Embryonic facial prominence (tissue), 1 donor: ENCODE measurements around the gene C9orf40.

Experiments
- DNase-seq: peaks from one replicate; pipeline ENCODE4 v3.0.0-alpha.2; 2016; ENCODE audit errors: extremely low spot score

The C9orf40 gene, protein sequence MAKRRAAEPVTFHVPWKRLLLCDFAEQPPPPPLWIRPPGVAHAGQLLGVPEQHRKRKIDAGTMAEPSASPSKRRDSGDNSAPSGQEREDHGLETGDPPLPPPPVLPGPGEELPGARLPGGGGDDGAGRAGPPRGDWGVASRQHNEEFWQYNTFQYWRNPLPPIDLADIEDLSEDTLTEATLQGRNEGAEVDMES

DNA sequence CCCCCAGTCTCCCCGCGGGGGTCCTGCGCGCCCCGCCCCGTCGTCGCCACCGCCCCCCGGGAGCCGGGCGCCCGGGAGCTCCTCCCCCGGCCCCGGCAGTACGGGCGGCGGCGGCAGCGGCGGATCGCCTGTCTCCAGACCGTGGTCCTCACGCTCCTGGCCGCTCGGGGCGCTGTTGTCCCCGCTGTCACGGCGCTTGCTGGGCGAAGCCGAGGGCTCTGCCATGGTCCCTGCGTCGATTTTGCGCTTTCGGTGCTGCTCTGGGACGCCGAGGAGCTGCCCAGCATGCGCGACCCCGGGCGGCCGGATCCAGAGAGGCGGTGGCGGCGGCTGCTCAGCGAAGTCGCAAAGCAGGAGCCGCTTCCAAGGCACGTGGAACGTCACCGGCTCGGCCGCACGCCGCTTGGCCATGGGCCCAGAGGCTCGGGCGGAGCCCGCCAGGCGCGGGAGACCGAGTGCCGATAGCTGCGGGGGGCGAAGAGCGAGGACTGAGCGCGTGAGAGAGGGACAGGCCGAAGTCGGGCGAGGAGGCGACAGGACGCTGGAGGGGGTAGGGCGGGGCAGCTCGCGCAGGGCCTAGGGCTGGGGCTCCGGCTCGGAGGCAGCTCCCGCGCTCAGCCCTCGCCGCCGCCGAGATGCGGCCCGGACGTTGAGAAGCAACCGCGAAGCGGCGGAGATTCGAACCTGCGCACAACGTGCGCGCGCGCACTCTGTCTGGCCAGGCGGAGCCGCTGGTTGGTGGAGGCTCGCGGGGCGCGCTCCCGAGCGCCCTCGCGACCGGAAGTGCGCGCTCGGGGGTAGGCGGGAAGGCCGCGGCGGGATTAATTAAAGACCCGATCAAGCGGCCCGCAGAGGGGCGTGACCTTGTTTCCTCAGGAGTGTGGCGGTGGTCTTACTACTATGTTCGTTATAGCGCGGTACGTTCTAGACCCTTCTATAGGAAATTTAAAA lies at the start of gene C9orf40:
C9orf40 (minus strand) TSS at position 712 of the 951 bp plus-strand sequence; CDS start at position 411, 301 bp downstream.
- DNase-seq, result peak; percentile 78

DNA sequence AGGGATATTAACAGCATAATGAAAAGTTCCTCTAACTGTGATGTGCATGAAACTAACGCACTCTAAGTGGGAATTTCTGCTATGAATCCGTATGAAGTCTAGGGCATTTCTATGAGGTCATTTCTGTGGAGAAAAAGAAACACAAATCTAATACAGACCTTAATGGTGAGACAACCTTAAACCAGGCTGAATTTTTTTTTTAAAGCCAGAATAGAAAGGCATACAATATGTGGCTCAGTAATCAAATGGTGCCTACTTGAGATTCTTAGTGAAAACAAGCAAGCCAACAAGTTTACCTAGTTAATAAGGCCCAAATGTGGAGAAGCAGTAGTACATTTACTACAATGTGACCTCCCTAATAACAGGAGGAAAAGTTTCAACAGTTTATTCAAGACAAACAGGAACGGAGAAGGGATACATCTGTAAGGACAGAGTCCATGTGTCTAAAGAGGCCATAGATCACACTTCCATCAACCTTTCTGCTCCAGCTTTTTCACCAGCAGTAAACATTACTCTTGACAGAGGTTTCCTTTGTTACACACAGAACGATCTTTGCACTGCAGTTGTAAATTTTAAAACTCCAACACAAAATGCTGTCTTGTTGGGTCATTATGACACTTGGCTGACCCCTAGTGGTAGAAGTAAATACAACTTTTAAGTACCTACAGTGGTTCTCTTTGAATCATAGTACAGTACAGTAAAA lies 49.2 kb upstream of the C9orf40 start:
- peak; percentile 75 for DNase-seq

DNA sequence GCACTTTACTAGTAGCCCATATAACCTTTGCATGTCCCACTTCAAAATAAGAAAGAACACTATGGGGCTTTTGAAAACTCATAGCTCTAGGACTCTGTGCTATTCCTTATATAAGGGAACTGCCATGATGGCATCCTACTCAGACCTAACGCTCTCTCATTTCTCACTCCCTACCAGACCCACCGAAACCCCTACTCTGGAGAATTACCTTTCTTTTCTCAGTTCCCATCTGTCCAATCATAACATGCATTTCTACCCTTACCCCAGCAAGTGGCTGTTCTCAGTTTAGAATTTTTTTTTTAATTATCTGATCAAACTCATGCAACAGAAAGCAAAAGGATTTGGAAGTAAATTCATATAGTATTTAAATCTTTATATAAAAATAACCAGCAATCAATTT lies 48.1 kb upstream of the C9orf40 start:
- no peak for DNase-seq

DNA sequence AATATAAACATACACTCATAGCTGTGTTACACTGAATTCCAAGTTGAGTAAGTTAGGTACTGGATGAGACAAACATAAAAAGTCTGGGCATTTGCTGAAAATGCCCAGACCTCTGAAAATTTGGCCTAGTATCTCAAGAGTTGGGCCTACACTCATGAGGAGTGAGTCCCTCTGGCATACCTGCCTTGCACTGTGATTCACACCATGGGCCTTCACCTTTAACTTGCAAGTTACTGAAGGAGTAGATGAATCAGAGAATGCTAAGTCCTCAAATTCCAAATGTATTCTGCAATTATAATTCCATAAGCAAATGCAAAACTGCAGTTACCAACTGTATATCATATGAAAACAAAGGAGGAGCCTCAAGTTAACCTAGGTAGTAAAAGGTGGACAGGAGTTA lies 32.3 kb upstream of the C9orf40 start:
- no peak for DNase-seq

DNA sequence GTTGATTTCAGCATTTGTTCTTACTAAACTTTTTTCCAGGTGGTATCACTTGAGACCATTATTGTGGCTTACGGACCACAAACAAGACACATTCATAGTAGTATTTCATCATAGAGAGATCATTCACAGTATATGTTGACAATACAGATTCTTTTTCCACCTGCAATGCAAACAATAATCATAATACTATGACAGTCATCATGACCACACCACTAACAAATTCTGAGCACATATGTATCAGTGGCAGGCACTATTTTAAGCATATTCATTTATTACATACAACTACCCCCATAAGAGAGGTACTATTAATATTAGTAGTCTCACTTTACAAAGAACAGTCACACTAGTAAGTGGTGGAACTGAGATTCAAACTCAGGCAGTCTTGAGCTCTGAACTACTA lies 31.0 kb upstream of the C9orf40 start:
- no peak for DNase-seq

DNA sequence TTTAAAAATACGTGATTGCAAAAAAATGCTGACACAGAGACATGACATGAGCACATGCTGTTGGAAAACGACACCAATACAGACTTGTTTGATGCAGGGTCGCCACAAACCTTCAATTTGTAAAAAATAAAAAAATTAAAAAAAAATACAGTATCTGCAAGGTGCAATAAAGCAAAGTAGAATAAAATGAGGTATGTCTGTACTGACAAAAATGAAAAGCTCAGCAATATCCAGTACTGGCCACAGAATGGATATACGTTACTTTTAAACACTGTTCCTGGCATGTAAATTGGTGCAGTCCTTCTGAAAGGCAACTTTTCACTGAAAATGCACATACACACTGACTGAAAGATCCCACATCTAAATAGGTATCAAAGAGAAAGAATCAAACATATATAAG lies 27.1 kb upstream of the C9orf40 start:
- DNase-seq, result no peak

DNA sequence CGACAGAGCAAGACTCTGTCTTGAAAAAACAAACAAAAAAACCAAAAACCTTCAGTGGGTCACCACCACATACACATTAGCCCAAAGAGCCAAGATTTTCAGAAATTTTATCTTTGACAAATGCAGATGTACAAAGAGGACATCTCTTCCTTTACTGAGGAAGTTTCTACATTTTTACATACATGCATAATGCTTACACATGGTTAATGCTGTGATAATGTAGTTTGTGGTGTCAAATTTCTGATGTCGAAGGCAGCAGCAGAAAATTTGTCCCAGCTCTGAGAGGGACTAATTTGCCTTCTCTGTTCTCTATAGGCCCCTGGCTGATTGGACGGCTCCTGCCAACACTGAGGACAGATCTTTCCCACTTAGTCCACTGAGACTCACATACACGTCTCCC lies 24.6 kb upstream of the C9orf40 start:
- no peak for DNase-seq

- DNase-seq, result no peak
Observed at GRCh38 chr9:74975538-74975937, 22.8 kb upstream of the C9orf40 start.

- no peak for DNase-seq
Observed at GRCh38 chr9:74974558-74974957, 21.8 kb upstream of the C9orf40 start.

DNA sequence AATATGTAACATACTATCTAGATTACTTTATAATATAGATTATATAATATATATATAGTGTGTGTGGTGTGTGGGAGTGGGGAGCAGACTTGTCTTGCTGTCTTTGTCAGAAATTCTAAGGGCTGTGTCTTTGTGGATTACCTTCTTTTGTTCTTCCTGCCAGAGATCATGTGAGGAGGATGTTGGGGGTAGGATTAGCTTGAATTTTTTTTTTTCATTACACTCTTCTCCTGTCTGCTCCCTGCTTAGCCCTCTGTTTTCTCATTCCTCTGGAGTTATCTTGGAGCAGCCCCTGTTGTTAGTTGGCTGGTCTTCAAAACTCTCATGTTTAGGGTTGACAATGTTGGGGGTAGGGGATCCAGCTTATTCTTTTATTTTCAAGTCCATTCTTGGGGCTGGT lies 21.0 kb upstream of the C9orf40 start:
- no peak for DNase-seq

- no peak for DNase-seq
Observed at GRCh38 chr9:74963056-74963455, 10.3 kb upstream of the C9orf40 start.

GRCh38 chr9:74961496-74961895 lies 8.8 kb upstream of the C9orf40 start:
- DNase-seq, result no peak

DNA sequence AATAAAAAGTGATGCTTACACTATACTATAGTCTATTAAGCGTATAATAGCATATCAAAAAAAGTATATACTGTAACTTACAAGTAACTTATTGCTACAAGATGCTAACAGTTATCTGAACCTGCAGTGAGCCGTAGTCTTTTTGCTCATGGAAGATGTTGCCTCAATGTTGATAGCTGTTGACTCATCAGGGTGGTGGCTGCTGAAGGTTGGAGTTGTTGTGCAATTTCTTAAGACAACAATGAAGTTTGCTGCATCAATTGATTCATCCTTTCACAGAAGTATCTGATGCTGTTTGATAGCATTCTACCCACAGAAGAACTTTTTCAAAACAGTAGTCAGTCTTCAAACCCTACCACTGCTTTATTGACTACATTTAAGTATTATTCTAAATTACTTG lies 7.8 kb upstream of the C9orf40 start:
- DNase-seq, result no peak

DNA sequence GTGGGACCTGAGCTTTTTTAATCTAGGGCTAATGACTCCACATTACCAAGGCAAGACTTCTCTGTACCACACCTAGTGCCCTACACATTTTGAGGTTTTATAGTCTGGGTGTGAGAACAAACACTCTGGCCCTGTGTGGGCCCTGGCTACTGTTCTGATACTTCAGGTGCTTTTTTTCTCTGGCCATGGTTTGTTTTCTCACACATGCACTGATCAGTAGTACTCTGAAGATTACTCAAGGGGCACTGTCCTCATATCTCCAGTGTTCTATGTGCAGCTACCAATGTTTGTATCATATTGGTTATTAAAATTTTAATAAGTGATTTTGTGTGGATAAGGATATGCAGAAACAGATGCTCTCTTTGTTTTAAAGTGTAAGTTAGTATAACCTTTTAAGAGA lies 5.9 kb upstream of the C9orf40 start:
- no peak for DNase-seq

DNA sequence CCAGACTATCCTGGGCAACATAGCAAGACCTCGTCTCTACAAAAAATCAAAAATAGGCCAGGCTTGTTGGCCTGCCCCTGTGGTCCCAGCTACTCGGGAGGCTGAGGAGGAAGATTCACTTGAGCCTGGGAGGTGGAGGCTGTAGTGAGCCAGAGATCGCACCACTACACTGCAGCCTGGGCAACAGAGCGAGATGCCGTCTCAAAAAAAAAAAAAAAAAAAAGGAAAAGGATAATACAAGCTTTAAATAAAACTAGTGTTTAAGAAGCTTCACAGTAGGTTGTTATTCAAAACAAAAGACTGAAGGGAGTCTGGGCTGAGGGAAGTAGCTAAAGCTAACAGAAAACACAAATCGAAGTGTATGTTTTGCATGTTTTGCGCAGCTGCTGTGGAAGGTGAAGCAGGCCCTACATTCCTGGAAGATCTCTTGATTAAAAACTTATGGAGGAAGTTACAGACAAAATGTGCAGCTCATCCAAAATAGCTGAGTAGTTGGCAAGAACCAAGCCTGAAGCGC lies 581 bp upstream of the C9orf40 start:
- peak; percentile 35 for DNase-seq

DNA sequence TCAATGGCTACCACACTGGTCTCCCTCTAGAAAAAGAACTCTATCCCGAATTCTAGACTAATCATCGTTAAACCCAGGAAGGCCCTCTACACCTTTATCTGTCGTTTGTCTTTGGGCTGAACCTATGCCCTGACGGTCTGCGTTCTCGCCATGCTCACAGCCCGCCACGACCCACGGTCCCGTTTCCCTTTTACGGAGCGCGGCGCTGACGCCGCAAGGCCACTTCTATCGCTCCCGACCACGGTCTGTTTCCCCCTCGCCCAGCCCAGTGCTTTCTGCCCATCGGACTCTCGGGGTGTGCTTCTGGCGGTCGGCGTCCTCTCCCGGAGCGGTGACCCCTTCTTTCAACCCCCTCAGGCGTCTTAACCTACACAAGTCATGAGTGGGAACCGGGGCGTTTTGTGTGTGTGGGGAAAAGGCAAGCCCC lies 974 bp downstream of the C9orf40 start:
- peak; percentile 14 for DNase-seq

- DNase-seq, result no peak
Observed at GRCh38 chr9:74951107-74951720, 1.5 kb downstream of the C9orf40 start.

- no peak for DNase-seq
Observed at GRCh38 chr9:74949859-74950855, 2.6 kb downstream of the C9orf40 start.

- no peak for DNase-seq
Observed at GRCh38 chr9:74948937-74949336, 3.8 kb downstream of the C9orf40 start.

DNA sequence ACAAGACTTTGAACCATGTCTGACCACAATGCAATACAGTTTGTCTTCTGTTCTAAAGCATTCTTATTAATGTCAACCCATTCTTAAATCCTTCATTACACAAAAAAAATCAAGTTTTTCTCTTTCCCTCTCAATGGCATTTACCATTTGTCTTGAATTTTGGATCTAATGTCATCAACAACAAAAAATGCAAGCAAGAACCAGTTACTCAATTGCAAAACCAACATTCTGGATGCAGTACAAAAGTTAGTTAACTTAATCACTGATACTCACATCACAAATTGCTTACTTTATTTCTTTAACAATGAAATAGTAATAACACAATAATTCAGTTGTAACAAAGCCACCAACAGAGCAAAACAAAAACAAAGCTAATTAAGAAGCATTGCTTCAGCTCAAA lies 6.0 kb downstream of the C9orf40 start:
- DNase-seq, result no peak

GRCh38 chr9:74942801-74943200 lies 9.9 kb downstream of the C9orf40 start:
- no peak for DNase-seq
